NCI-H2227 (cell line): ENCODE data around the gene MAPKAP1.

Experiments
- DNase-seq: peaks from one replicate; lab custom pipeline; 2025; ENCODE audit not compliant: unreplicated experiment; lab: John Stamatoyannopoulos, UW

The MAPKAP1 gene

DNA sequence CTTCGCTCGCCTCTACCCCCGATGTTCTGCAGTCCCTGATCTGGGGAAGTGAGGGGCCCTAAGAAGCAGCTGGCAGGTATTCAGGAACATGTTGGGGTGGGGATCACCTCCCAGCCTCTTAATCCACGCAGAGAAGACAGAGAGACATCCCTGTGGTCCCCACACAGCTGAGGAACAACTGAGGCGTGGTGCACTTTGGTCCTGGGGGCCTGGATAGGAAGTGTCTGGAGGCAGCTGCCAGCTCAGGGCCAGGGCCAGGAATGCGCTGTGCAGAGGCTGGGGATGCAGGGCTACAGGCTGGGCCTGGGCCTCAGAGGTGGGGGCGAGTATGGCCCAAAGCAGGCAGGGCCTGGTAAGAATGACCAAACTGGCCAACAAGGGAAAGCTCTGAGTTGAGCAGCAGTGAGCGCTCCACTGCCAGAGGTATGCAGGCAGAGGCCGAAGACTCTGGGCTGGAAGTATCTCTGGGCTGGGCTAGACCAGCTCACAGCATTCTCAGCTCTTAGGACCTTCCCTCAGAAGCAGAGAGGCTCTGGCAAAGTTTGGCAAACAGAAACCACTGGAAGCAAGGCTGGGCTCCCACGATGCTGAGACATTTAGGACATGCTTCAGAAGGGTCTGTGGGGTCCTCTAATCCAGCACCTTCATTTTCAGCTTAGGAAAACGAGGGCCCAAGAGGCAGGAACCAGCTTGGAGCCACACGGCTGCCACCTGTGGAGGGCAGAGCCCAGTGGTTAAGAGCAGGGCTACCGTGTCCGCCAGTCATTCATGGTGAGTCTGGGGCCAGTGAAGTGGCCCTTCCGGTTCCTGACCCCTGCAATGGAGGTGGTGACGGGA is 271.0 kb downstream of the MAPKAP1 start:
- no peak for DNase-seq

DNA sequence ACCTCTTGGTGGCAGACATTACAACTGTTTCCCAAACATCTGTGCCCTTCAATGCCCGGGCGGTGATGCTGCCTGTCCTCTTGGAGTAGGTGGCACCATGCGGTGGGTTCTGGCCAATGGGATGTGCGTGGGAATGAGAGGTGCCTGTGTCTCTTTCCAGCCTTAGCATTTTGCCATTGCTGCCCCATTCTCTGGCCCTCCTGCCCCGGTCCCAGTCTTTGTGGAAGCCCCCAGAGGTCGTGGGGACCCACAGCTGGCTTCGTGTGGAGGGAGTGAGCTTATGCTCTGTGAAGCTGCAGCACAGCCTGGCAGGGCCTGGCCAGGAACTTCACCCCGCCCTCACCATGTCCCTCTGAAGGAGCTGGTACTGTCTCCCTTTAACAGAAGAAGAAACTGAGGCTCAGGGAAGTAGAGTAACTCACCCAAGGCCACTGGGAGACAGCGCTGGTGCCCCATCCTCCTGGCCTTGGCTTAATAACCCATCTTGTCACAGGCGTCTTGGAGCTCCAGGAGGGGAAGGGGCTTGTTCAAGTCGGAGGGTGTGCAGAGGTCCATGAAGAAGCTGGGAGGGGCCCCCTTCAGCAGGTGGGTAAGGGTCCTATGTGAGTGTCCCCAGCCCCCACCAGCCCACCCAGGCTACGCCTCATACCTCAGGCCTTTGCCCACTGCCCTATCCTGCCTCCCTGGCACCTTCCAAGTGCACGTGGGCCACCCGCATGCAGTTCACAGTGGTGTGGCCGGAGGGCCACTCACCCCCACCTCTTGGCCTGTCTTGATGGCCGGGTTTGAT is 271.8 kb downstream of the MAPKAP1 start:
- DNase-seq, result no peak

DNA sequence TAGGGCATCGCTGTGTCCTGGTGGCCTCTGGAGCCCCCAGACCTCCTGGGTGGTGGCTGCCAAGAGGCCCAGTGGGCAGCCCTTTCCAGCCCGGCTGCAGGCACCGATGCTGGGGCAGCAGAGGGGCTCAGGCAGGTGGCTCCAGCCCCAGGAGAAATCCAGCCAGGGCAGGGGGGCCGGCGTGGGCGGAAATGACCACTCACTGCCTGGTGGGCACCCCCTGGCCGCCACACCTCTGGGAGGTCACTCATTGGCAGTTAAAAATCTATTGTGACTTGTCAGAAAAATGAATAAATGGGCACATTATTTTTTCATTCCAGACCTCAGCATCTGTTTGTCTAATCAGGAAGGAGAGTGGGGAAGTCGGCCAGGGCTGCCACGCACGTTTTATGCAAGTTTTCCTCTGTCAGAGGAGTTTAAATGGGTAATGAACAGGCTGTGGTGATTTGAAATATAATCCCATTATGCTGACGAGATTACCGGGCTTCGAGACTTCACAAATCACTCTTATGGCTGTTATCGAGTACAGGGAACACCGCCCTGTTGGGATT is 273.5 kb downstream of the MAPKAP1 start:
- no peak for DNase-seq

DNA sequence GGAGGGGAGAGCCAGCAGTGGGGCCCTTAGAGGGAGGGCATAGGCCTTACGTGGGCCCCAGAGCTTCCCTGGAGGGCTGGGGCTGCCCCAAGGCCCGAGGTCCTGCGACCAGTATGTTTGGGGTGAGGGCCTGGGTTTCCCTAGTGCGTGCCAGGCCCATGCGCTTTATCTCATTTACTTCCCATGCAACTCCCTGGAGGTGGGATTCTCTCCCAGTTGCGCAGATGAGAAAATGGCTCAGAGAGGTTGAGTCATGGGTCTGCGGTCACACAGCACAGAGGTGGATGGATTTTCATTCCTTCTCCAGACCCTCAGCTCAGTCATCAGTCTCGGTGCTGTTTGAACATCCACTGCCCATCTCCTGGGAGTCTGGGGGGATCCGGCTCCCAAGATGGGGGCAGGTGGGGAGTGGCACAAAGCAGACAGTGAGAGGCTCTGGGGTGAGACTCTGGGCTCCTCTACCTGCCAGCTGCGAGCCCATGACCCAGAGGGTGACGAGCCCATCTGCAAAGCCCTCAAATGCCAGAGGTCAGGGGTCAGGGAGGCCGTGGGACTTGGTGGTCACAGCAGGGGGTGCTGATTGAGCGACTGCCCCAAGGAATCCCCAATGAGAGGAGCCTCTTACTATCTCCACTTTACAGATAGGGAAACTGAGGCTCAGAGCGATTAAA is 274.2 kb downstream of the MAPKAP1 start:
- DNase-seq, result no peak

DNA sequence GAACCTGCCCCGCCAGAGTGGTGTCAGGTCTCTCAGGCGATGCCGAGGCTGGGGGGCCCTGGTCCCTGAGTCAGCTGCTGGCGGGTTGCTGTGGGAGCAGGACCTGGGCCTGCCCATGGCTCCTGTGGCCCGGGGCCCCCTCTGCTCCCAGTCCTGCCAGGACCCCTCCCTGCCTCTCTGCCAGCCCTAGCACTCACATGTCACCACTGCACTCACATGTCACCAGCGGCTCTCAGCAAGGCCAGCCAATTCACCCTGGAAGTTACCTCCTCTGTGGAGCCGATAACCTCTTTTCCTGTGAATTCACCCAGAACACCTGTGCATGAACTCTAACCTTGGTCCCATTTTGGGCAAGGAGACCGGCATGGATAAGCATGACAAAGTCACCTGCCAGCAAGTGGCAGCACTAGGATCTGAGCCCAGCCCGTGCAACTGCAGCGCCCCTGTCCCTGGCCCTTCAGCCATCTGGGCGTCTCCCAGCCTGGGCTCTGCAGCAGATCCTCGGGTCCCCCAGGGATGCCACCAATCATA is 275.2 kb downstream of the MAPKAP1 start:
- no peak for DNase-seq

DNA sequence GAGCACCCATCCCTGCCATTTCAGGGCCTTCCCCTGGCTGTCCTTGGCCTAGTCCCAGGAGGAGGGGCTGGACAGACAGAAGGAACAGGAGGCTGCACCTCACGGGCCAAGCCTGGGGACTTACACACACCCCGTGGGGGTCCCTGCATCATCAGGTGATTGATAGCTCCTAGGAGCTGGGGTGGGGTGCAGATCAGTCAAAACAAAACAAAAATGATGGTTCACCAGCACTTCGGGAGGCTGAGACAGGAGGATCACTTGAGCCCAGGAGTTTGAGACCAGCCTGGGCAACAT is 276.0 kb downstream of the MAPKAP1 start:
- DNase-seq, result no peak

DNA sequence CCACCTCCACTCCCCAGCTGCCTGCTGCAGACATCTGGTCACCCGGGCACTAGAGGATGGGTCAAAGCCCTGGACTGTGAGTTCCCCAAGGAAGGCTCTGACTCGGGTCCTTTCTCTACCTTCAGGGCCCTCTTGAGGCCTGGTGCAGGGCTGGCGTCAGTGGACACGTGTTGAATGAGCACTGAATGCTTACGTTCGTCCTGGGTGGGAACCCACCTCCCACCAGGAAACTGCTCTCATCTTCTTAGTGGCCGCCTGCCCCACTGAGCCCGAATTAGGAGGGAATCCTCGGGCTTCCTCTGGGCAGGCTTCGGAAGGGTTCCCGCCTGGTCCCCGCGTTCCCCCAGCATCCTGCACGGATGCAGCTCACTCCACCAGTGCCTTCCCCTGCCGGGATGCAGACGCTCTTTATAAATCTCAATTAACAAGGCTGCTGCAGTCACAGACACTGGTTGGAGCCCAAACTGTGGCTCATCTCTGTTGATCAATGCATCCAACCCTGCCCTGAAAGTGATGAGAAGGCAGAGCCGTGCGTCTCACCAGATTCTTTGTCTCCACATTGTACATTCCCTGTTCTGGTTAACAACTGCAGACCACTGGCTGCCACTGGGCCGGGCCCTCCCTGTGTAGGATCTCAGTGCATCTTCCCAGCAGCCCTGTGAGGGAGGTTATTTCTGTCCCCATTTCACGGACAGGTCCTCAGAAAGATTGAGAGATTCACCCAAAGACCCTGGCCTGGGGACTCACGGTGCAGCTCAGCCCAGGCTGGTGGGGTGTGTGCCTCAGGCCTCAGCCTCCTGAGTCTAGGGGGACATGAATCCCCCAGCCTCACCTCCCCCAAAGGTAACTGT is 276.6 kb downstream of the MAPKAP1 start:
- no peak for DNase-seq

DNA sequence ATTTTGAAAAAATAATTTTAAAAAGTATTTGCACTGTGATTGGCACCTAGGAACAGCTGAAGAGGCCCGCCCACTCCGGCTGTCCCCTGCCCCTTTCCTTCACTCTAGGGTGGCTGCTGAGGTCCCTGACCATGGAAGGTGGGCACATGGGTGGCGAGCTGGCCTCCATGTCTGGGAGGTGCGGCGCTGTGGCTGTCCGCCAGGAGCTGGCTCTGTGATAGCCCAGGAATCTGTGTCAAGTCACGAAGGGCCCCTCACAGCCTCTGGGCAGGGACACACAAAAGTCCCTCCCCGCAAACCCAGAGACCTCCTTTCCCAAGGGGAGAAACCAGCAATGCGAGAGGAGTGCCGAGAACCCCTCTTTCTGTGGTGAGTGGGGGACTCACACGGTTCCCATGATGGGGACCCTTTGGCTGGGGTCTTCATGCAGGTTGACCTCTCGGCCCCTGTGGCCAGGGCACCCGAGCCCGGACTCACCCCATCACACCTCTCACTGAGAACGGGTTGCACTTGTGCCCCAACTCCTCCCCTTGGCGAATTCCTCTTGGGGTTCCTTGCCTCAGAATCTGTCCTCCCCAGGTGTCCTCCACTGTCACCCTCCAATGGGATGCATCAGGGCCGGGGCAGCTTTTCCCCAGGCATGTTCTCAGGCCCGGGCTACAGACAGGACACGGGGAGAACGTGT is 277.4 kb downstream of the MAPKAP1 start:
- DNase-seq, result no peak

DNA sequence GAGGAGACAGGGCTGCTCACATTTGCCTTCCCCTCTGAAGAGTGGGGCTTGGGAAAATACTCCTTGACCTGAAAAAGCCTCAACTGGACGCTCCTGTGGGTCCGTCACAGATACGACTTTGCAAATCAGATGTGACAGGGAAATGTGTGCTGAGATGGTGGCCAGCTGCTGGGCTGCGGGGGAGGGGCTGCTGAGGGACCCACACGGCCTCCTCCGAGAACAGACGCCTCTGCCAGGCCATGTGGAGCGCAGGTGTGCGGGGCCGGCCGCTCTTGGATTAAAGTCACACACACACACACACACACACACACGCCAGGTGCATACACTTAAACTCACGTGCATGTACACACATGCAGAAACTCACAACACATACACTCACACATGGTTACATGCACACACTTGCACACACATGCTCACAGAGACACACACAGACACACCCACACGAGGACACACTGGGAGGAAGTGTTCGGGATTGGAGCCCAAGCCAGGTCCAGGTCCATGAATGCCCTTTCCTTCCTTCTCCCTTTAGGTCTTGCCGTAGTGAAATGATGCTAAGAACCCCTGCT is 278.0 kb downstream of the MAPKAP1 start:
- no peak for DNase-seq

DNA sequence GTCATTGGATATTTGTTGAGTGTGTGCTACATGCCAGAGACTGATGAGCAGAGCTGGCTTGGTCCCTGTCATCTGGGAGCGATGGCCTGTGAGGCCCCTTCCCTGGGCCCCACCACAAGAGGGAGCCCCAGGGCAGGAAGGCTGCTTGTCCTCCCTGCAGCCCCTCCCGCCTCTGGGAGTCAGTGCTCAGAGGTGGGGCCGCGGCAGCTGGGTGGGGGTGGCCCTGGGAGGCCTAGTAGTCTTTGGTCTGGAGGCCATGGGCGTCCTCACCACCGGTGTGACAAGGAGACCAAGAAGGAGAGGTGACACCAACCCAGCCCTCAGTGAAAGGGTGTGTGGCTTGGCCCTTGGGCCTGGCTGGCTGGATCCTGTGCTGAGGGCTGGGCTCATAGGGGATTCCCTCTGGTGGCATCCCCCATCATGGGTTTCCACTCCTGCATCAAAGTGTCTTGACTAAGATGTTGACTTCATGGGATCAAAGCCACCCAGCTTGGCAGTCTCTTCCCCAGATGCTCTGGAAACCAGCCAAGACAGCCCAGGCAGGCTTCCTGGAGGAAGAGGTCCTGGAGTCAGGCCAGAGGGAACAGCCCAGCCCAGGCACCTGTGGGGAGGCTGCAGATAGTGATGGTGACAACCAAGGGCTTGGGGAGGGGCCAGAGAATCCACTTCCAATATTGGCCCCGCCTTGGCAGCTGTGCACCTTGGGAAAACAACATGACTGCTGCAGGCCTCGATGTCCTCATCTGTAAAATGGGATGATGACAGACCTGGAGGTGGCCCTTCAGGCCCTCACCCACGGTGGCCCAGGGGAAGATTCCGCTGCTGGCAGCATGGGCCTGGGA is 278.7 kb downstream of the MAPKAP1 start:
- no peak for DNase-seq

DNA sequence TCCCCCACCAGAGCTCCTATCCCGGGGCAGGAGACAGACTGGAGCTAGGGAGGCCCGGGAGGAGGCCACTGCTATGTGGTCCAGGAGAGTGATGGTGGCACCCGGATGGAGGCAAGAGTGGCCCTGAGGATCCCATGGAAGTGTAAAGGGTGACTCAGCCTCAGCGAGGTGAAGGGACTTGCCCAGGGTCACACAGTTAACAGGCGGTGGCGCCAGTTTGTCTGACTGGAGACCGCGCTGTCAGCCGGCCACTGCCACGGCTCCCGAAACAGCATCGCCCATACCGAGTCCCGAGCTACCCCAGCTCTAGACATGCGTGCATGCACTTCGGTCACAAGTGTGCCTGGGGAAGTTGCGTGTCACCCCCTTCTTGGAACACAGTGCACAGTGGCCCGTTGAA is 279.5 kb downstream of the MAPKAP1 start:
- DNase-seq, result no peak

DNA sequence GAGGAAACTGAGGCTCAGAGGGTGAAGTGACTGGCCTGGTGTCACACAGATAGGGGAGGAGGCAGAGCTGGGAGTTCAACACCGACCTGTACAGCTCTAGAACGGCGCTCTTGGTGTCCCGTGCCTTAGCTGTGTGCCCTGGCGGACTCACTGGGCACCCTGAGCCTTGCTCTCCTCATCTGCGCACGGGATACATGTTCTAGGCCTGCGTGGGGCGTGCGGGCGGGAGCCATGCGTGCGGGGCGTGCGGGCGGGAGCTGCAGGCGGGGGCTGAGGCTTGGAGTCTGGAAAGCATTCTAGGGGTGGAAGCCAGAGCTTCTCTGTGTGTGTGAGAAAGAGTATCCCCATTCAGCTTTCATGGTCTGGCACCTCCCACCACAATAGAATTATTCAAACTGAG is 280.1 kb downstream of the MAPKAP1 start:
- DNase-seq, result no peak

DNA sequence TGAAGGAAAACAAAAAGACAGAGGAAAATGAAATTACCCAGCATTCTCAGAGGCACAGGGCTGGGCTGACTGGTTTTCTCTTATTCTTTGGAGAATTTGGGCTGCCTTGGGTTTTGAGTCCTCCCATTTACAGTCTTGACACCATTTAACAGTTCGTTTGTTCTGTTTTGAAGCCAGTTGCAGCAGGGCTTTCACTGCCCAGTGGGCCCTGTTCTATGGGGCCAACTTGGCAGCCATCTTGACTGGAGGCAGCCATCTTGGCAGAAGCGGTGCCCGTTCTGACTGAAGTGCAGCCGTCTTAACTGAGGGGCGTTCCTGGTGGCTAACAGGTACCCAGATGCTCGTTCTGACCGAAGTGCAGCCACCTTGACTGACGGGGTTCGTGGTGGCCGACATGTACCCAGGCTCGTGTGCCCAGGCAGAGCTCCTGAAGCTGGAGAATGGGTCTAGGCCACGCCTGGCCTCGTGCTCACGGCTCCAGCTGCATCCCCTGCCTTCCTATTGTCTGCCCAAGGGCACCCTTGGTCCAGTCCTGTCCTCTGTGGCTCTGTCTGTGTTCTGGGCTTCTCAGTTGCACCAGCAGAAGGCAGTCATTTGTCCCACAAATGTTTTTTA is 281.0 kb downstream of the MAPKAP1 start:
- DNase-seq, result no peak

DNA sequence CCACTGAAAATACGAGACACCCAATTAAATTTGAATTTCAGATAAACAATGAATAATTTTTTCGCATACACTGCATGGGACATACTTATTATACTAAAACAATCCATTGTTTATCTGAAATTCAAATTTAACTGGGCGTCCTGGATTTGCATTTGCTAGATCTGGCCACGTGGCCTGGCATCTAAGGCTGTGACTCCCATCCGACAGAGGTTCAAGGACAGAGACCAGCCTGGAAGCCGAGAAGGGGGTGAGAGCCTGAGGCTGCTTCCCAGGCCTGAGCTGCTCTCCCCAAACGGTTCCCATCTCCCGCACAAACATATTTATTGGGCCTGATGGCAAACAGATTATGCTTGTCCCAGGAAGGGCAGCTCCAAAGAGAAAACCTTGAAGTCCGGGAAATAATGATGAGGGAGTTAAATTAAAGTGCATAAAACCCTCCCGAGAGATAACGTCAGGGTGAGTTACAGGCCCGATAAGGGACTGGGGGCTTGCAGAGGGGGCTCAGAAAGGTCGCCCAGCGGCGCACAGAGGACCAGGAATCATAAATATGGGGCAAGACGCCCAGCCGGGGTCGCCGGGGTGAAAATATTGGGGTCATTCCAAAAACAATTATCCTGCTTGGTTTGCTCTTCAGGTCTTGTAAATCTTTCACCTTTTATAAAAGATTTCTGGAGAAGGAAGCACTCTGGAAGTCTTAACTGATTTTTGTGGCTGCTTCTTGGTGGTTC is 281.7 kb downstream of the MAPKAP1 start:
- no peak for DNase-seq

DNA sequence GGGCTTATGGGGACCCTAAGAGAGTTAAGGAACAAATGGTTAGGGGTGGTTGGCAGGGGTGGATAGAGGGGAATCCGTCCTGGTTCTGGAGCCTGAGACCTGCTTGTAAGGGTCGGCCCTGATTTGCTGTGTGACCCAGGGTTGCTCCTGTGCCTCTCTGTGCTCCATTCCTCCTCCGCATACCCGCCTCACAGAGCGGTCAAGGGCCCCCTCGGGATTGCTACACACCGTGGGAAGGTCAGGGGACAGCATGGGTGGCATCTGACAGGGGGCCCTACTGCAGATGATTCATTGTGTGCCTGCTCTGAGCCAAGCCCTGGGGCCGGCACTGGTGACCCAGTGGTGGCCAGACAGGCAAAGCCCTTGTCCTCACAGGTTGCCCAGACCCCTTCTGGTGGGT is 283.0 kb downstream of the MAPKAP1 start:
- no peak for DNase-seq

DNA sequence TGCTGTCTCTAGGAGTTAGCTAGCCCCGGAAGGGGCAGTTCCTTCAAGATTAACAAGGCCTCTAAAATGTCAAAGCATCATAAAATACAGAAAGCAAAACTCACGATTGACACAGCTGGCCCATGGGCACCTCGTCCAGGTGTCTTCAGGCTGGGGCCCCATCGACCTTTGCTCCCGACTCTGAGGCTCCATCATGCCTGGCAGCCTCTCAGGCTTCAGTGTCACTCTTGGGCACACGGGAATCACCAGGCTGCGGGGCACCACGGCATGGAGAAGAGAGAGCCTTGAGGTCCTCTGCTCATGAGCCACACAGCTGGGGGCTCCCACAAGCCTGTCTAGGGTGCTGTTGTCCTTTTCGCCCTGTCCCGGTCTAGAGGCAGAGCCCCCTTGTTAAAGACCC is 284.2 kb downstream of the MAPKAP1 start:
- DNase-seq, result no peak

DNA sequence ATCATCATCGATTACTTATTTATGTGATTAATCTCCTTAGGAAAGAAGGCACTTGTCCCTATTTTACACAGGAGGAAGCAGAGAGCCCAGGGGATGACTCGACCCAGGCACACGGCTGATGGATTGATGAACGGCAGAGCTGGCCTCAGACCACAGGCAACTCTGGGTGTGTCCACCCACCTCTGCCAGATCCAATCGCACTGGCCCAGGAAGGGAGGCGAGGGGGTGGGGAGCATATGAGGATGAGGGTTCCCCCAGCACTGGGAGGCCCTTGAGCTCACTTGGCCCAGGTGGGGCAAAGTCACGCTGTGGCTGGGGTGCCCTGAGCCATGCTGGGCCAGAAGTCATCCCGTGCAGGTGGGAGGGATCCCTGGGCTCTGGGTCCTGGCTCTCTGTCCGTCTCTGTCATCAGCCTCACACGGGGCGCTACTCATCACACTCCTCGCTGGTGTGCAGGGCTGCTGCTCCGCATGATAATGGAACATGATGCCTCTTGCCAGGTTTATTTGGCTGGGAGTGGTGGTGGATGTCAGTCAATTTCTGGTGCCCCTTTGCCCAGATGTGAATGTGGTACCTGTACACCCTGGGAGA is 285.3 kb downstream of the MAPKAP1 start:
- no peak for DNase-seq
